ENCODE measurements around the gene RTN4. TPM values are rescaled to one million over a fixed set of nuclear protein-coding genes. Genes with fewer than 3 reads are reported as not detected.

Gene RTN4
- polyA plus RNA-seq, 2 donors: 116 to 121 TPM

DNA sequence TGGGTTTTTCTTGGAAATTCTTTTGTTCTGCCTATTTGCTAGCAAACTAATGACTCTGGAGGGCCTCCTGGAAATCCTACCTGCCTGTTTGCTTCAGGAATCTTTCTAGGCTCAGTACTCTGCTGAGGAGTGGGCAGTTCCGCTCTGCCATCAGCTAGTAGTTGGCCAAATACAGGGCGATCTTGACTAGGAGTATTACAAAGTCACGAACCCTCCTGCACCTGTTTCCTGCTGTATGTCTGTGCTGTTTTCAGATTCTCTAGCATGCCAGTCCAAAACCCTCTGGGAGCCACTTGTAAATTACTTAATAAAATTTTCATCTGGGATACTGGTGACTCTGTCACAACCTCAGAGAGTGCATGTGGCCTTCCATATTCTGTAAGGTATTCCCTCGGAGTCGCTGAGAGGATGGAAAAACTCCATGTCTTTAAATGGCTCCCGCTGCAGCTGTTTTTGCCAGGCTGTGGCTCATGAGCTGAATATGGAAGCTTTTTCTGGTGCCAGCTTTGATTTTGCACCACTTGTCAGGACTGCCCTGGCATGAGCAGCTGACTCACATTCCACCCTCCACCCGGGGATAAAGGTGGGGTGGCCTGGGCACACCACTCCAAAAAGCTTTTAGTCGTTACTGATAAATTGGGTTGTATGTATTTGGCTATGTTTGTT is 123.0 kb downstream of the RTN4 start:
- no peak overlapping the region for H3K27ac ChIP-seq (ENCODE audit: low read depth in 2 of 2, low read length in 1 of 2)
- H3K27me3 ChIP-seq (ENCODE audit: control insufficient read depth in 1 of 2, insufficient read depth in 2 of 2, low read length in 2 of 2): no peaks in the 10 kb centered on the region
- WGBS, 2 donors: 69 to 84% methylated on average over 8 of the region's 8 CpGs

DNA sequence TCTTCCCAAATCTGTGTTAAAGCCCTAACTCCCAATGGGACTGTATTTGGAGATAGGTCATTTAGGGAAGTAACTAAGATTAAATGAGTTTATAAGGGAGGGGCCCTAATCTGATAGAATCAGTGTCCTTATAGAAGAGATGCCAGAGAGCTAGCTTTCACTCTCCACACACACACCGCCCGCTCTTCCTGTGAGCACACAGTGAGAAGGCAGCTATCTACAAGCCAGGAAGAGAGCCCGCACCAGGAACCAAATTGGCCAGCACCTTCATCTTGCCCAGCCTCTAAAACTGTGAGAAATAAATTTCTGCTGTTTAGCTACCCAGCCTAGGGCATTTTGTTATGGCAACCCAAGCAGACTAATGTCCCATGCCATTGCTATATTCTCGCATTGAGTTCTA is 125.2 kb downstream of the RTN4 start:
- no peaks in the 10 kb centered on the region for H3K27me3 ChIP-seq (ENCODE audit: control insufficient read depth in 1 of 2, insufficient read depth in 2 of 2, low read length in 2 of 2)
- peaks cover 2 to 6% of the 10 kb centered on the region in 2 donors for H3K4me1 ChIP-seq (ENCODE audit: control insufficient read depth in 2 of 2, insufficient read depth in 2 of 2, low read length in 1 of 2)
- no peaks in the 10 kb centered on the region for H3K9me3 ChIP-seq (ENCODE audit: control insufficient read depth in 2 of 2, insufficient read depth in 1 of 2, low read depth in 1 of 2, low read length in 1 of 2)
- H3K36me3 ChIP-seq (ENCODE audit: control insufficient read depth in 2 of 2, insufficient read depth in 2 of 2, low read length in 1 of 2): no peaks in the 10 kb centered on the region
- WGBS, 2 donors: 95 to 98% methylated on average over 4 of the region's 4 CpGs
- H3K27ac ChIP-seq (ENCODE audit: low read depth in 2 of 2, low read length in 1 of 2): no peak overlapping the region
- H3K4me3 ChIP-seq (ENCODE audit: low read depth in 1 of 2, low read length in 2 of 2): no peak overlapping the region

More for the DNA sequence above, 123.0 kb downstream of the RTN4 start:
- H3K9me3 ChIP-seq (ENCODE audit: control insufficient read depth in 2 of 2, insufficient read depth in 1 of 2, low read depth in 1 of 2, low read length in 1 of 2): no peaks in the 10 kb centered on the region
- peaks cover 2 to 6% of the 10 kb centered on the region in 2 donors for H3K4me1 ChIP-seq (ENCODE audit: control insufficient read depth in 2 of 2, insufficient read depth in 2 of 2, low read length in 1 of 2)
- H3K36me3 ChIP-seq (ENCODE audit: control insufficient read depth in 2 of 2, insufficient read depth in 2 of 2, low read length in 1 of 2): no peaks in the 10 kb centered on the region
- no peak overlapping the region for H3K4me3 ChIP-seq (ENCODE audit: low read depth in 1 of 2, low read length in 2 of 2)

DNA sequence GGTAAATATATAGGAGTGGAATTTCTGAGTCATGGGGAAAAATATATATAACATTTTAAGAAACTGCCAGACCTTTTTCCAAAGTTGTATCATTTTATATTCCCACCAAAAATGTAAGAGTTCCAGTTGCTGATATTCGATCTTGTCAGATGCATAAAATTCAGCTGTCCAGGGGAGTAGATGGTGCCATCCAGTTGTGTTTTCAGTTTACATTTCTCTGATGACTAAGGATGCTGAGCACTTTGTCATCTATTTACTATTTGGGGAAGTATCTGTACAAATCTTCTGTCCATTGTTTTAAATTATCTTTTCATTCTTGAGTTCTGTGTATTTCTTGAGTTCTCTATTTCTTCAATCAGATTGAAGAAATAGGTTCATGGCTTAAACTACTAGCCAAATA is 126.1 kb downstream of the RTN4 start:
- Histone ChIP-seq H3K4me1 (ENCODE audit: control insufficient read depth in 2 of 2, insufficient read depth in 2 of 2, low read length in 1 of 2) (peaks cover 2 to 6% of the 10 kb centered on the region in 2 donors), H3K27ac (ENCODE audit: low read depth in 2 of 2, low read length in 1 of 2) (no peak overlapping the region), H3K36me3 (ENCODE audit: control insufficient read depth in 2 of 2, insufficient read depth in 2 of 2, low read length in 1 of 2) (no peaks in the 10 kb centered on the region), H3K9me3 (ENCODE audit: control insufficient read depth in 2 of 2, insufficient read depth in 1 of 2, low read depth in 1 of 2, low read length in 1 of 2) (no peaks in the 10 kb centered on the region), H3K4me3 (ENCODE audit: low read depth in 1 of 2, low read length in 2 of 2) (no peak overlapping the region), H3K27me3 (ENCODE audit: control insufficient read depth in 1 of 2, insufficient read depth in 2 of 2, low read length in 2 of 2) (no peaks in the 10 kb centered on the region)
- 95 to 97% methylated on average over 1 of the region's 1 CpG for WGBS, 2 donors

Other genes with a start within 250 kb of the RTN4 start
- 10 to 100 TPM in 1 of 2 donors, 1 to 10 TPM in 1; 3.9 to 10.9 TPM for gene CLHC1, start 181.8 kb upstream of the RTN4 start, polyA plus RNA-seq
- gene RPS27A, start 182.2 kb upstream of the RTN4 start, polyA plus RNA-seq: 1,000 to 10,000 TPM; 1,141 to 2,006 TPM
- 10 to 100 TPM; 16.8 to 18.5 TPM for gene MTIF2, start 218.8 kb upstream of the RTN4 start, polyA plus RNA-seq